HG02981 (cell line): ENCODE measurements around the gene DOK7.
"Not testable (repeated sequence)": the region's sequence is repeated elsewhere in the genome, so short reads cannot be mapped to it uniquely, and the experiment has no call there.

Source experiments
- ATAC-seq: cut with Tn5 transposase; IDR thresholded peaks from one replicate; pipeline ENCODE4 v1.9.1; 2021; ENCODE audit warnings: mild to moderate bottlenecking, moderate library complexity; ENCODE audit not compliant: unreplicated experiment

DOK7 gene

GRCh38 chr4:3530051-3530450 lies 66.9 kb downstream of the DOK7 start:
- ATAC-seq, result no peak

- no peak for ATAC-seq
Observed at GRCh38 chr4:3530663-3531254, 67.7 kb downstream of the DOK7 start.

DNA sequence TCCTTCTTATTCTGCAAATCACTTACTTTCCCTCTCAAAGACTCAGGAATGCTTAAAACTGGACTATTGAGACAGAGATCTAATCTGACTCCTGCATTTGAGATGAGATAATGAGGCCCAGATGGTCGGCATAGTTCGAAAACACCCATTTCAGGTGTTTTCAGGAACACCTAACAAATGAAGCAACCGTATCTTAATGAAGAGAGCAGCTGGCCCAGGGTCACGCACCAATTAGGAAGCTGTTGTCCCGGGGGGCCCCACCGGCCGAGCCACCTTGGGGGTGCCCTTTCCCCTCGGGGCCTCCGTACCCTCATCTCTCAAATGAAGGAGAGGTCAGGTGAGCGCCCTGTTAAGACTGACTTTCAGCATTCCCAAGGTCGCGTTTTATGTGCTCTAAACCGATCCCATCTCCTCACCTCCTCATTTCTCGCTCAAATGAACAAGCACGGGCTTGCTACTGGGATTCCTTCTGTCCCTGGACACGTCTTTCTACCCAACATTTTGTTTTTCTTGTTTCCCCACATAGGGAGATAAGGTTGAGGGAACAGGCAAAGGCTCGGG lies 68.3 kb downstream of the DOK7 start:
- ATAC-seq, result no peak

GRCh38 chr4:3531879-3532750 lies 69.0 kb downstream of the DOK7 start, which contains the start of gene LRPAP1:
TSS of gene LRPAP1 (minus strand) at chr4:3532422. CDS start at chr4:3532412, 10 bp downstream.
- ATAC-seq, result peak; percentile 73

GRCh38 chr4:3532751-3533422 lies 69.8 kb downstream of the DOK7 start:
- ATAC-seq, result peak; percentile 3

DNA sequence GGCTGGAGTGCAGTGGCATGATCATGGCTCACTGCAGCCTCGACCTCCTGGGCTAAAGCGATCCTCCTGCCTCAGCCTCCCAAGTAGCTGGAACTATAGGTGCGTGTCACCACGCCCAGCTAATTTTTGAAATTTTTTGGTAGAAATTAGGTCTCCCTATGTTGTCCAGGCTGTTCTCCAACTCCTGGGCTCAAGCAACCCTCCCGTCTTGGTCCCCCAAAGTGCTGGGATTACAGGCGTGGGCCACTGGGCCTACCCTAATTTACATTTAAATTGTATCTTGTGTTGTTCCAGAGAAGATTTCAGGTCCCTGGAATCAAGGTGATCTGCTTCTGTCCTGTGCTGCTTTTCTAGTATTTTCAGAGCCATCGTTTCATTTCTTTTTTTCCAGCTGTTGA lies 70.3 kb downstream of the DOK7 start:
- no peak for ATAC-seq

- not testable (repeated sequence) for ATAC-seq
Observed at GRCh38 chr4:3535812-3536211, 72.7 kb downstream of the DOK7 start.

GRCh38 chr4:3538906-3539305 lies 75.8 kb downstream of the DOK7 start:
- ATAC-seq, result not testable (repeated sequence)

DNA sequence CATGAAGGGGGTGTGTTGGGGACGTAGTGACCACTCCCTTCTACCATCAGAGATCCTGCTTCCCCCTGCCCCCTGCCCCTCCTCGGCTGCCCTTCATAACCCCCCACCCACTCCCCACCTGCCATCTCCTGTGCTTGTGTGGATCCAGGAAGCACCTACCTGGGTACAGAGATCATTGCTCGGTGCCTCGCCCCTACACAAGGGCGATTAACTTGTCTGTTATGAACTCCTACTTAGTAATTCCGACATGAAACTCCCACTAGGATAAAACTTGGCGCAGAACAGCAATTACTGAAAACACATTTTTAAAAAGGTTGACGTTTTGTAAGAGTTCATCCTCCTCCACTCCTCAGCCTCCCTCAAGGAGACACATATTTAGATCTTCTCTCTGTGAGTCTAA lies 80.3 kb downstream of the DOK7 start:
- not testable (repeated sequence) for ATAC-seq
